Activated naive CD4-positive, alpha-beta T cell treated with anti-CD3 and anti-CD28 coated beads, Interleukin-2, amount 50 U/mL, for 16 hours (primary cell): ENCODE measurements around the gene MYH7B.

Experiments
- DNase-seq: peaks from one replicate; pipeline ENCODE4 v3.0.0-alpha.2; 2020

The MYH7B gene

DNA sequence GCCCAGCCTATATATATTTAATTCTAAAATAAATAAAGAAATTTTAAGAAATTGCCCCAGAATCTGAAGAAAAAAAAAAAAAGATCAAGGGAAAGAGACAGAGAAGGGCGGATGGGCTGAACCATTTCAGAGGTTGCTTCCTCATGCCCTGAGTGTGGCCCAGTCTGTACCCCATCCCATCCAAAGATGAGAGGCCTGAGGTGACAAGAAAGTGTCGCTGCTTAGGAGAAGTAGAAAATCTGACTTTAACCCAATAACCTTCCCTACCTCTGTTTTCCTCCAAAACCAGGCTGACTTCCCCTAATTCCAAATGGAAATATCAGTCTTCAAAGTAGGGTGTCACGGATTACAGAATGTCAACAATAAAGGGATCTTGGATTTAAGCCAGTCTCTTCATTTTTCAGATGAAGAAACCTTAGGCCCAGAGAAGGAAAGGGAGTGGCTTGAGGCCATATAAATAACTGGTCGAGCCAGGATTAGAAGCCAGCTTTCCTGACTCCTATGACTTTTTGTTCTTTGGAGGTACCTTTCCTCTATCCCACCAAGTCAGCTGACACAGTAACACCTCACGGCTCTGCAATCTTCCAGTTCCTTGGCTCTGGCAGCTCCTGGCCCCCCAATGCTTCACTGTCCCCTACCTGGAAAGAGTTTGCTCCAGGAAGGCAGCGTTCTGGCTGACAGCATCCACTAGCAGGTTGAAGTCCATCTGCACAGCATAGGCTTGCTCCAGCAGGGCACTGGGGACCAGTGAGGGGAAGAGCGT is 10.2 kb upstream of the MYH7B start:
- no peak for DNase-seq

DNA sequence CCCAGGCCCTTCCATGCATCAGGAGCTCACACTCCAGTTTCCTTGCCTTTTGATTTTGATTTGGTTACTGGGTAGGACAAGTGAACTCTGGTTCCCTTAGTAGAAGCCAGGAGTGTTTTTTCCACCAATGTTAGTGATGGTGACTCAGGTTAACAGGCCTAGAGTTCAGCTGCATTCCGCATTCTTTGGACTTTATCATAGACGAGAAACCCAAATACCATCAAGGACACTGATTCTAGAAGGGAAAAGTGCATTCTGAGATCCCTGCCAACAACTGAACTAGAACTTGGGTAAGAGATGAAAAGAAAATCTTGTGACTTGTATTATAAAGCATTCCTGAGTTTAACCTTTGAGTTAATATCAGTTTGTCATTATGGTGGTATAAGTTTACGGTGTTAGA is 9.0 kb upstream of the MYH7B start:
- no peak for DNase-seq

DNA sequence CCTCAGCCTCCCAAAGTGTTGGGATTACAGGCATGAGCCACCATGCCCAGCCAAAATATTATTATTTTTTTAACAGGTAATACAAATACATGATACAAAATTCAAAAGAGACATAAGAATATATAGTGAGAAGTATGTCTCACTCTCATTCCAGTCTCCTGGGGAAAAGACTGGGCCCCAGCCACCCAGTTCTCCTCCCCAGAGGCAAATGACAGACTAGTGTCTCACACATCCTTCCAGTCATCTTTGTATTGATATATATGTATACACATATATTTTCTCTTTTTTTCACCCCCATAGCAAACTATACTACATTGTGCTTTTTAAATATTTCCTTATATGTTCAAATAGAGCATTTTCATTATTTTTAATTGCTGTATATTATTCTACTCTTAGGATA is 8.3 kb upstream of the MYH7B start:
- DNase-seq = no peak

GRCh38 chr20:34948030-34948429 is 7.6 kb upstream of the MYH7B start:
- no peak for DNase-seq

DNA sequence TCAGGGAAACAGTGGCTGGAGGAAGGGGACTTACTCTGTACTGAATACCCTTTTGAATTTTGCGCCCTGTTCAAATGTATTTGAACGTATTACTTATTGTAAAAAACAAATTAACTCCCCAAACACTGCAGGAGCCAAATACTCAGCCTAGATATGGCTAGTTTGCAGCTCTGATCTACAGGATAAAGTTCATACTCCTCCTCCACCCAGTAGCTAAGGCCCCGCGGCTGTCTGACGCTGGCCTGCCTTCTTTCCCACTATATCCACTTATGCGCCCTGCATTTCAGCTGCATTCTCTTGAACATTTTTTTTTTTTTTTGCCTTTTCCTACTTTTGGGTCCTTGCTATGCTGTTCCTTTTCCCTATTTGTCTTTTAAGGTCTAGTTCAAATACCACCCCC is 6.5 kb upstream of the MYH7B start:
- no peak for DNase-seq

DNA sequence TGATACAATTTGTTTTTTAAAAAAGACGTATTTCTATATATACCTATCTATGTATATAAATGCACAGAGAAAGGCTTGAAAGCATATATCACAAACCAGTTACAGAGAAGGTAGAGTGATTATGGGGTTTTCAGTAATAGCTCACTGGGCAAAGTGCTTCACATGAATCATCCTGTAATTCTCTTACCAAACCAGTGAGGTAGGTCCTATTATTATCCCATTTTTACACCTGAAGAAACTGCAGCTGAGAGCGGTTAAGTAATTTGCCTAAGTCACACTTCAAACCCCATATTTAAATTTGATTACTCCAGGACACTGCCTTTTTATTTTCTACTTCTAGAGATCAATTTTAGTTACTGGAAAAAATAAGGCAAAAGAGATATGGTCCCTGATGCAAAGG is 4.4 kb upstream of the MYH7B start:
- no peak for DNase-seq

DNA sequence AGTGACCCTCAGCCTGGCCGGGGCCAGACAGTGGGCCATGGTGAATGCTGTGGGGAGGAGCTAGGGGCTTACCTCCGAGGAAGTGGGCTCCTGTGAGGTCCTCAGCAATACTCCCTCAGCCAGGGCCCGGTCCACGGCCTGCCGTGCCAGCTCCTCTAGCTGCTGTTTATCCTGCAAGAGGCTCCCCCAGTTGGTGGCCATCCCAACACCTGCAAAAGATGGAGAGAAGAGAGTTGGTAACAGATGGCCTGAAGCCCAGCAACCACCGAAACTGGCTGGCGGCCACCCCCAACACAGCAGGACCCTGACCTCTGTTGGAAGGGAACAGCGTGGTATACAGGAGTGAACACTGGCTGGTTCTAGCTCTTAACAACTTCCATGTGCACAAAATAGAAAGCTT is 4.0 kb upstream of the MYH7B start:
- no peak for DNase-seq

DNA sequence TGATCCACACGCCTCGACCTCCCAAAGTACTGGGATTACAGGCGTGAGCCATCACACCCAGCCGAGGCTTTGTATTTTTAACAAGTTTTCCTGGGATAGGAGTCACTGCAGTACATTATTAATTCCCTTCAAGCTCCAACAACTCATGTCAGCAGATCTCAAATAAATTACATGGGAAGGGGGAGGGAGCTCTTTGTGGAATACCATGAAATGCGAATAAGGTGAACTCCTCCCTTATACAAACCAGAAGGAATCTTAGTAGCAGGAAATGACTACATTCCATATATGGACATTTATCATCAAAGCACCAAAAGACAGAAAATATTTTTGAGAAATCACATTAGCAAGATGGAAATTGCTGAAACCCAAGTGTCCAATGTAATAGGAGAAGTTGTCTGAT is 3.0 kb upstream of the MYH7B start:
- no peak for DNase-seq

GRCh38 chr20:34953960-34954359 is 1.7 kb upstream of the MYH7B start:
- DNase-seq = no peak

GRCh38 chr20:34954904-34955230 is 801 bp upstream of the MYH7B start:
- no peak for DNase-seq

DNA sequence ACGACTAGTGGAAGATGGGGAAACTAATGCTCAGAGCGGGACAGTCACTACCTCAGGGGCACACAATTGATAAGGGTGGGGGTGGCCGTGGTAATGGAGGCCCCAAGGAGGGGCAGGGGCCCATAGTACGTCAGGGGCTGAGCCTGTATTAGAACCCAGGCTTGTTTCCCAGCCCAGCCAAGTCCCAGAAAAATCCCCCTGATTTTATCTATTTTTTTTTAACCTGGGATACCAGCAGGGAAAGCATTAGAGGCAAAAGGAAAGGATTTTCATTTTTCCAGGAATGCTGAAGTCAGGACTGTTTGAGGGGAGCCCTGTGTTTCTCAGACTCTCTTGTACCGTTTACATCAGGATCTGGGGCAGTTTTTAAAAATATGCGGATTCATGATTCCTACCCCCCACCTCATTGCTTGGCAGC is 382 bp downstream of the MYH7B start:
- no peak for DNase-seq

- no peak for DNase-seq
These were observed 1.2 kb downstream of the MYH7B start for GRCh38 chr20:34956751-34957472.

GRCh38 chr20:34964486-34964885 is 8.8 kb downstream of the MYH7B start:
- no peak for DNase-seq

DNA sequence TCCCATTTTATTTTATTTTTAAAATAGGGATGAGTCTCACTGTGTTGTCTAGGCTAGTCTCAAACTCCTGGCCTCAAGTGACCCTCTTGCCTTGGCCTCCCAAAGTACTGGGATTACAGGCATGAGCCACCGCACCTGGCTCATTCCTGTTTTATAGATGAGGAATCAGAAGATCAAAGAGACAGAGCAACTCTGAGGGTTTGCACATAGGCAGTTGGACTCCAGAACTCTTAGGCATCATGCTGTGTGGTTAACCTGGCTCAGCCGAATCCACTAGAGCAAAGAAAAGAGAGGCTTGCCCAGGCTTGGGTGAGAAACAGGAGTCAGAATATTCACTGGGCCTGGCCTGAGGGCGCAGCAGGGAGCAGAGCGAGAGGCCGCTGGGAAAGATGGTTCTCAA is 9.4 kb downstream of the MYH7B start:
- DNase-seq = no peak

DNA sequence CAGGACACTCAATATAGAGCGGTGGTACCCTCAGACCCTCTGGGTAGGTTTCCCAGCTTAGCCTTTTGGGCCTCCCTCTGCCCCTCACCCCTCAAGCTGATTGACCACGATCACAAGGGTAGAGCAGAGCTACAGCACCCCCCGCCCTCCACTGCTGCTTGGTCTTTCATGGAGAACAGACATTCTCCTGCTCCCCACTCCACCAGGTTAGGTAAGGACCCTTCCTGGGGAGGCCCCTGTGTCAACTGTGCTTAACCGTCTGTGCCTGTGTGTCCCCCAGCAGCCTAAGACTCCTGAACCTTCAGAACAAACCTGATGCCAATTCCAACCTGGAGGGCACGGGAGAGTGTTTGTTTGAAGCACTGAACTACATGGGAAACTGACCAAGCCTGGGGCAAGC is 11.8 kb downstream of the MYH7B start:
- no peak for DNase-seq

DNA sequence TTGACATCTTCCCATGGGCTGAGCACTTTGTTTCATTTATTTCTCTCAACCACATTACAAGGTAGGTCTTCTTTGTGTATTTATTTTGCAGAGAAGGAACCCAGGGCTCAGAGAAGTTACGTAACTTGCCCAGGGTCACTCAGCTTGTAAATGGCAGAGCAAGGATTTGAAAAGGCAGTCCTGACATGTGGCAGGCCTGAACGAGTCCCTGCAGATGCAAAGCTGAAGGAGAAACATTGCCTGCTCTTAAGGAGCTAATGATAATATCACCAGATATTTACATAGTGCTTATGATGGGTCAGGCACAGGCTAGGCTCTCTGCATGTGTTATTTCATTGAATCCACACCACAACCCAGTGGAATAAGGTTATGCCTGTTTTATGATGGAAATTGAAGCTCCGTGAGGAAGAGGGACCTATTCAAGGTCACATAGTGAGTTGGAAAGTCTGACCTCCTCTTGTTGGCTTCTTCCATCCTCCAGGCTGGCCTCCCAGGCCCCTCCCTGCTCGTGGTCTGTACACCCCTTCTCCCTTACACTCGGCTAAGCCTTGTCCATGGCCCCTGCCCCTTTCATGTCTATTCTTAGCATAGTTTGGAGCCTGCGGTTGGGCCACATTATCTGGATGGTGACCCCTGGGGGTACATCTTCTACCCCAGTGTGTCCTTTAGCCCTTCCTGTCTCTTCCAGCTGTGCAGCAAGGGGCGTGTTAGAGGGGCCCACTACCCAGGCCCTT is 12.5 kb downstream of the MYH7B start:
- no peak for DNase-seq

DNA sequence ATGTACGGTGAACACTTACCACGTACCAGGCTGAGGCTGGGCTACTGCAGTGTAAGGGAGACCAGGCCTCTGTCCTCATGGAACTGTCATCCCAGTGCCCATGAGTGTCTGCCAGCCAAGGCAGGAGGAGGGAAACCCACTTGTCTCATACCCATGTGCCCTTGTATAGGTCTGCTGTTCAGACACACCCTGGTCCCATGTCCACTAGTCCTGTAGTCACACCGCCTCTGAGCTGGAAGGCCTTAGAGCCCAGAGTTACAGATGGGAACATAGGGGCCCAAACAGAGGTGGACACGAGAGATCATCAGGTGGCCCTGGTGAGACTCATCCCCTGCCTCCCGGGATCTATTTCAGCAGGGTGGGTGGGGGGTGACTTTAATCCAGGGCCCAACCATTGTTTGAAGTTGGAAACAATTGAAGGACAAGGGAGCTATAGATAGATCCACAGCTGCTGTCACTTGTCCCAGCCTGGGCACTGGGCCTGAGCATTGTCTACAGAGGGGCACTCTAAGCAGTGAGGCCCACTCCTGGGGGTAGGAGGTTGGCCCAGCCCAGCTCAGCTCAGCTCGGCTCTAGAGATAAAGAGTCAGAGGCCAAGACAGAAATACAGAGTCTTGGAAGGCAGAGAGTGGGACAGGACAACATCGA is 14.6 kb downstream of the MYH7B start:
- DNase-seq = no peak

GRCh38 chr20:34970846-34971560 is 15.3 kb downstream of the MYH7B start:
- no peak for DNase-seq

DNA sequence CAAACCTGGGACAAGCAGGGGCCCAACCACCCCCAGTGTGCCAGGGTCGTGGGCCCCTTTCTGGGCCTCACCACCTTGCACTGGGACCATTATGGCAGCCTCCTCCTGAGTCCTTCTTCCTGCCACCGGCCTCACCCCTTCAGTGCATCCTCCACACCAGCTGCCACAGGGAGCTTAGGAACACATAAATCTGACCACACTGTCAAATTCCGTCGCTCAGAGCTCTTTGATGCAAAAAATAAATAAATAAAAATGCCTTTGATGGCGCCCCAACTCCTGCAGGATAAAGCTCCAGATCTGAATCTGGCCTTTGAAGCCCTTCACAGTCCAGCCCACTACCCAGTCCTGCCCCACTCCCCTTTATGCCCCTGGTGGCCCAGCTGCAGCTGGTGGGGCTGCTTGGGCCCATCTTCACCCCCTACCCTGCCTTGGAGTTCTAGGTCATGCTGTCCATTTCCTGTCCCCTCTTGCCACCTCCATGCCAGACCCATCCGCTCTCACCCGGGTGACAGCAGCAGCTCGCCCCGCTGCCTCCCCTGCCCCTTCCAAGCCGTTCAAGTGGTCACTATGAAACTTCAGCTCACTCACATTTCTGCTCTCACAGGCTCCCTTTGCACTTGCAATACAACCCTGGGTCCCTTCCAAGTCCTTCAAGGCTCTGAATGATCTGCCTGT is 16.0 kb downstream of the MYH7B start:
- no peak for DNase-seq

DNA sequence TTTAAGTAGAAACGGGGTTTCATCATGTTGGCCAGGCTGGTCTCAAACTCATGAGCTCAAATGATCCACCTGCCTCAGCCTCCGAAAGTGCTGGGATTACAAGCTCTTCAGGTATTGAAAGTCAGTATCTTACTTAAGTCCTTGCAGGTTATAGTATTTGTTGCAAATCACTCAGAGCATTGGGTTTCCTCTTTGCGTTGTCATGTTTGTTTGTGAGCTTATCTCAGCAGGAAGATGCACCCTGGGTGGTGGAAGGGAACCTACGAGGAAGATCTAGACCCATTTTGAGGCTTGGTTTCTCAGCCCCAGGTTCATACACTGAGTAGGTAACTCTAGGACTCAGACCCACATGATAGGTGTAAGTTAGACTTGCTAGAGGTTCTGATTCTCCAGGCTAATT is 18.6 kb downstream of the MYH7B start:
- no peak for DNase-seq

- no peak for DNase-seq
These were observed 20.6 kb downstream of the MYH7B start for GRCh38 chr20:34976286-34976685.

DNA sequence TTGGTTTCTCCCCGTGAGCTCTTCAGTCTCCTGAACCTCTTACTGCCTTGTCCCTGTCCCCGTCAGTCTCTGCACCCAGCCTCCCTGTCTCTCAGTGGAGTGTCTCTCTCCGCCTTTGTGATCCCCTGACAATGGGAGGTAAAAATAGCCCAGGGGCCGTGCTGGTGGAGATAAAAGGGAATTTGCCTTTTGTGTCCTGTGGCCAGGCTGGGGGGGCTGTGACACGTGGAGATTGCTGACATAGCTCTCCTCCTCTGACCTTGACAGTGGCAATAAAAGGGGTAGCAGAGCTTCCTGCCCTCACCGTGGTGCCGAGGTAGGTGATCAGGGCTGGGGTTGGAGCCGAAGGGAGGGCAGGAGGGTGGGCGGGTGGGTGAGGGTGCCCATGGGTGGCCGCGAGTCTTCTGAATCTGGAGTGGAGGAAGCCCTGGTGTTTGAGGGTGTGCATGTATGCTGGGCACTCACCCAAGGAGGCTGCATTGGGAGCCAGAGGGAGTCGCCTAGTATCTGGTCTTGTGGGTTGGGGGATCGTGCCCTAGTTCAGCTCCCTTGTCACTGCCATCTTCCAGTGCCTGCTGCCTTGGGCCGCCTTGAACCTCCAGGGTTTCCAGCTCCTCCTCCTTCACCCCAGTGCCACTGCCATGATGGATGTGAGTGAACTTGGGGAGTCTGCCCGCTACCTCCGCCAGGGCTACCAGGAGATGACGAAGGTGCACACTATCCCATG is 21.9 kb downstream of the MYH7B start:
- no peak for DNase-seq
